GM18519 (cell line): ENCODE measurements around the gene DPM2.

Experiments used
- ATAC-seq: cut with Tn5 transposase; IDR thresholded peaks from one replicate; pipeline ENCODE4 v1.9.1; 2021; ENCODE audit warnings: mild to moderate bottlenecking, moderate library complexity; ENCODE audit not compliant: unreplicated experiment, low FRiP score

DPM2 gene

DNA sequence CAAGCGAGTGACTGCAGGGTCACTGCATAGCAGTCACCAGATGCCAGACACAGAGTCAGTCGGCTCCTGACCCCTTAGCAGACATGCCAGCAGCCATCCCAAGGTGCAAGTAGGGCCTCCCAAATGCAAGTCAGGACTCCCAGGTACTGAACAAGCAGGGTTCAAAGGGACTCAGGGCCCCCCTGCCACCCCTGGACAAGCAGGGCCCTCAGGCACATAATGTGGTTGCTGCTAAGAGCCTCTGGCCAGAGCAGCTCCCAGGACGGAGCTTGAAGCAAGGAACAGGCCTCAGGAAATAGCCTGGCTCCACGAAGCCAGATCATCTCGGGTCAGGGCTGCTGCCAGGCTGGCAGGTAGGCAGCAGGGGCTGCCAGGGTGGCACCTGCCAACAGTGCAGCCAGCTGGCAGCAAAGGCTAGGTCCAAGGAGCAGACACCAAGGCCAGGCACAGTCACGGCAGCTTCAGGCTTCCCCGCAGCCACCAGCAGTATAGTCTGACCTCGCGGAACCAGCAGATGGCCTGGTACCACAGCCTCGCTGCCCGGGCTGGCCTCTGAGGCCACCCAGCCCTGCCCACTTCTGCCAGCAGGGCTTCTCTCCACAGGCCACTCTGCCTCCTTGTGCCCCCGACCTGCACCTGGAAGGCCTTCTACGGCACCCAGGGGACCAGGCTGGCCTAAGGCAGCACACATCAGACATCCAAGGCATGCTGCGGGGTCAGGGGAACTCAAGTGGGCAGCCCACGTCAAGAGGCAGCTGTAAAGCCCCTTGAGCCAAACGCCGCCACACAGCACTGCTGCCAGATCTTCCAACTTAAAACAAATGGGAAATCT is 35.7 kb upstream of the DPM2 start:
- no peak for ATAC-seq

DNA sequence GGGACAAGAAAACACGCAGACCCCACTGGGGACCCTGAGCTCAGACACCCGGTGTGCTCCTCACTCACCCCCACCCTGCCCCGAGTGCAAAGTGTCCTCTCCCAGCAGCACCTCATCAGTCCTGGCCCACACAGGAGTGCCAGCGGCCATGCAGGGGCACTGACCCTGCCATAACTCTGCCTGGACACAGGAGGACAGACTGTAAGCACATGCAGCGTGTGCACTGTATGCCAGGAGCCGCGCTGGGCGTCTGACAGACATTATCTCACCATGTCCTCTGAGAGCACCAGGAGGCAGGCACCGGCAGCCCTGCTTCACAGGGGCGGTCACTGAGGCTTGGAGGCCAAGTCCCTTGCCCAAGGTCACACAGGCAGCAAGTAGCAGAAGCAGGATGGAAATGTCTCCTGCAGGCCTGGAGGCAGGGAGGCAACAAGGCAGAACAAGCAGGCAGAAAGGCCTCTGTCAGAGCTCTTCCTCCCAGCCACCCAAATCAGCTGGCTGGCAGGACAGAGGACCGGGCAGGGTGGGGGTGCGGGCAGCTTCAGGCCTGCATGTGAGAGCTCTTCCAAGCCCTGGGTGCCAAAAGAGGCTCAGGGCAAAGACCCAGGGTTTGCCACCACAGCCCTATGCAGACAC is 34.7 kb upstream of the DPM2 start:
- ATAC-seq, result no peak

DNA sequence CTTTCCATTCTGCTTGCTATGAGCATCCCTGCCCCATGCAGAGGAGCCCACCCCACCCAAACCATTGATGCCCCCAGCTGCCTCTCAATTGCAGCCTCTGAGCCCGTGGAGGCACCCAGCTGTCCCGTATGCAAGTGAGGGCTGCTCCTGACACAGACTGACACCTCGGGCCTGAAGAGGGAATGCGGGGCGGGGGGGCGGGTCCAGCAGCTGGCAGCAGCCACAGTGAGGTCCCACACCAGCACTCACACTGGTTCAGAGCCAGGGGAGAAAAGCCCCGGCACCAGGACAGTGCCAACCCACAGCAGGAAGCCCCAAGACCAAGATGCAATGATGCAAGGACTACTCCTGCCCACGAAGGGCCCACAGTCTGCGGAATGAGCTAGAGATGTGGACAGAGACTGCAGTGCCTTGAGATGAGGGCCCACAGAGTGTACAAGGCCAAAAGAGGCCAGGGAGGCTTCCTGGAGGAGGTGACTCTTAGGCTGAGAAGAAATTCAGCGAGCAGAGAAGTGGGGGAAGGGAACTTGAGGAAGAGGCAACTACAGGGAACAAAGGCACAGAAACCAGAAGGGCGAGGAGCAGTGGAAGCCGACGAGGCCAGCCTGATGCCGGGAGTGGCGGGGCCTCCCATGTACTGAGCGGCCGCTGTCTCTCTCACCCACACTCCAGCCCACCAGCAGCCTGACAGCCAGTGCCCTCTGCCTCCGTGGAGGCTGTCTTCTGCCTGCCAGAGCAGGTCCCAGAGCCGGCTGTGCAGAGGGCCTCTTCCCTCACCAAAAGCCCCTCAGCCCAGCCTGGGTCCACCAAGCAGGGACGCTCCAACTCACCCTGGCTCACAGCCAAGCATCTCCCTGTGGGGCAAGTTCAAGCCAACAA is 33.9 kb upstream of the DPM2 start:
- ATAC-seq, result no peak

DNA sequence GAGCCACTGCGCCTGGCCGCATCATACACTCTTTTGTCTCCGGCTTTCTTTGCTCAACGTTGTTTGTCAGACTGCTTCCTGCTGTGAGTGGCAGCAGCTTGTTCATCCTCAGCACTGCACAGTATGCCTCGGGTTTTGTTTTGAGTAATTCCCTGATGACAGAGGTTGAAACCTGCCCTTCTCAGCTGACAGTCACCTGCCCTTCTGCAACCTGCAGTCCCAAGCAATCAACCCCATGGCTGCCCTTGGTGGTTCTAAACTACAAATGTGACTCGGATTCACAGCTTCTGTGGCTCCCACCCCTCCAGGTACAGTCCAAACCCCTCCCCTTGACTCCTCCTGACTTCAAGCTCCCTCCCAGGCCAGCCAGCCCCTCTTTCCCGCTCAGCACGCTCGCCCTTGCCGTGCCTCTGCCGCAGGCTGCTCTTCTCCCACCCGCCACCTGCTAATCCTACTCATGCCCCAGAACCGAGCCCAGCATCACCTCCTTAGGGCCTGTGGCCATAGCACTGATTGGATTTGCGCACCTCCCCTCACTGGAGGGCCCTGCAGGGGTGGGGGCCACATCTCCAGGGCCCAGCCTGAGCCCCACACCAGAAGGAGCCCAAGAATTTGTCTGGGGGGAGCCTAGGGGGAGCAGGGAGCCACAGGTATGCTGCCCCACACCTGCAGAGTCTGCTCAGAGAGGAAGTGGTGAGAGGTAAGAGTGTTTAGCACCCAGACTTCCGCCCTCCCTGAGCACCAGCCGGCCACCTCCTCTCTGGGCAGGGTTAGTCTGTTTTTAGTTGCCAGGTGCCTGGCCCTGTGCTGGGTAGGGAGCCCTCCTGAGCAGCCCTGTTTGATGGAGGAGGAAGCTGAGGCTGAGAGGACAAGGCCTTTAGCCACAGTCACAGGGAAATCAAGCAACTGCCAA is 33.0 kb upstream of the DPM2 start:
- no peak for ATAC-seq

DNA sequence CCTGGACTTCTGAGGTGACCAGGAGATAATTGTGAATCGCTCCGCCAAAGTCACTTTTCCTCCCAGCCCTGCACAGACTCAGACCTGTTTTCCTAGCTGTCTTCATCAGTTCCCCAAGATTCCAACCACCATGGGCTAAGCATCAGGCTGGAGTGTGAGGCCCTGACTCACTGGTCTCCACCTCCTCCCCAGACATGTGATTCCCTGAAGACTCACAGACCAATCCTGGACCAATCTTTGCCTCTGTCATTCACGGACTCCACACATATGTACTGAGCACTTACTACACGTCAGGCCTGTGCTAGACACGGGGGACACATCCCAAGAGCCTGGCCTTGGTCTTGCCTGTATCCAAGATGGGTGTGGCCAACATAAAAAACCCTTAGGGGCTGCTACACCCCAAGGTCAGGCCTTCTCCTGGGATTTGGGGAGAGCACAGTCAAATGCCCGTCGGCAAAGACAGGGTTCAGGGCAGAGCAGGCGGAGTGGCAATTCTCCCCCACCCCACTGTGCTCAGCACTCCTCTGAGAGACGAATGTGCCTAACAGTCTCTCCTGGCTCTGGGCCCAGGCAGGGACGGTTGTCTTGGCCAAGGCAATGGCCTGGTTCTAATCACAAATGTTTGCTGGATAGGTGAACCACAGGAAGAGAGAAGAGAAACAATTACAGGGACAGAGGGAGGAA is 31.2 kb upstream of the DPM2 start:
- ATAC-seq, result no peak

DNA sequence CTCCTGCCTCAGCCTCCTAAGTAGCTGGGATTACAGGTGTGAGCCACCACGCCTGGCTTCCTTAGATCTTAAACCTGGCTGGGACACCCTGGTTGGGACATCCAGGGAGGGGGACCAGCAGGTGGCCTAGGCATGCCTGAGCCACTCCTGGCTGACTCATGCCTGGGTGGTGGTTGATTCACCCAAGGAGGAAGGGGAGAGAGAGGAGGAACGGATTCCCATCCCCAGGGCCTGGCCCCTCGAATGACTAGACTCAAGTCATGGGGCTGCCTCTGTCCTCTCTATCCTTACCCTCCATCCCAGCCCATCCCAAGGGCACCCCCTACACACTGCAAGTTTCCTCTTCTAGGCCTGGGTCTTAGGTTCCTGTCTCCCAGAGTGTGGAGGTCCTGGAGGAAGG is 30.4 kb upstream of the DPM2 start:
- no peak for ATAC-seq

DNA sequence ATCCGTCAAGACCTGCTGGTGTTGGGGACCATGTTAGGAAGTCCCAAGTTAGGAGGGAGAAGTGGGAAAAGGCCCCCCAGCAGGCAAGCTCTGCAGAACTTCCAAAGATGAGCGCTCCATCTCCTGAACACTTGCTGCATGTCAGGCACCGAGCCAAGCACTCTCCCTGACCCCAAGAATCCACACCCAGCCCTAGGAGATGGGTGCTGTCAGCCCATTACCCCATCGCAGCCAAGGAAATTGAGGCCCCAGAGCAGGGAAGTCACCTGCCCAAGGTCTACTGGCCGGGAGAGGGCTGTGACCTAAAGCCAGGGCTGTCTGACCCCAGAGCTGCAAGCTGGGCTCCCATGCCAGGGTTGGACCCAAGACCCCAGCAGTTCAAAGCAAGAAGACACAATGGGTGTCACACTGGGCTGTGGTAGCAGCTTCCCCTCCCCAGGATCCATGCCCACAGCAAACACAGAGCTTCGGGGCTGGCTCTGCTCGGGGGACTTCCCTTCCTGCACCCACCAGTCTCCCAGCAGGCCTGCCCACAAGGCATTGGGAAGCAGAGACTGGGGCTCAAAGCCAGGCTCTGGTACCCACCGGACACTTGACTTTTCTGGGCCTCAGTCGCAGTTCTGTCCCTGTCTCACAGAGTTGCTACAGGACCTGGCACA is 29.6 kb upstream of the DPM2 start:
- ATAC-seq, result no peak

DNA sequence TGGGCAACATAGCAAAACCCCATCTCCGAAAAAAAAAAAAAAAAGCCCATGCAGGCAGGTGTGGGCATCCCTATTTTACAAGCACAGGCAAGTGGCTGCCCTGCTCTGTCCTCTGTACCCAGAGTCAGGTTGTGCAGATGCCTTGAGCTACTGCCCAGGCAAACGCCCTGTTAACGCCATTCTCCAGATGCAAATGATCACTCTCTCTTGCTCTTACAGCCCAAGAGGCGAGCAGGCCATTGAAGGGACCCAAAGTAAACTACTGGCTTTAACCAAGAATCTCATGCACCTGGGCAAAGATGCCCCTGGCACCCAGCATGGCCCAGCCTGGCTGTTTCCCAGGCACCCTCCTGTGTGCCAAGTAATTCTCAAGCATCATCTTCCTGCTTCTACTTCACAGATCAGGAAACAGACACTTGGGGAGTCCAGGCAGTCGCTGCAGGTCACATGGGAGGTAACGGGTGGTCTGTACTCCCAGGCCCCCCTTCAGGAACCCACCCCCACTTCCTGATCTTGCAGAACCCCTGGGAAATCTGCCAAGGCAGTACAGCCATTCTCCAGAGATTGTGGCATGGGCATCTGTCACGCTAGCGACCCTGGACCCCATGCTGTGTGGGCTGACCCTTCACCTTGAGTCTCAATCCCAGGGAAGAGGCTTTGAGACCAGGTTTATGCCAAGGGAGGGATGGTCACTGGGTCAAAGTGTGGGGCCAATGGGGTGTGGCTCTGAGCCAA is 28.9 kb upstream of the DPM2 start:
- ATAC-seq, result no peak

DNA sequence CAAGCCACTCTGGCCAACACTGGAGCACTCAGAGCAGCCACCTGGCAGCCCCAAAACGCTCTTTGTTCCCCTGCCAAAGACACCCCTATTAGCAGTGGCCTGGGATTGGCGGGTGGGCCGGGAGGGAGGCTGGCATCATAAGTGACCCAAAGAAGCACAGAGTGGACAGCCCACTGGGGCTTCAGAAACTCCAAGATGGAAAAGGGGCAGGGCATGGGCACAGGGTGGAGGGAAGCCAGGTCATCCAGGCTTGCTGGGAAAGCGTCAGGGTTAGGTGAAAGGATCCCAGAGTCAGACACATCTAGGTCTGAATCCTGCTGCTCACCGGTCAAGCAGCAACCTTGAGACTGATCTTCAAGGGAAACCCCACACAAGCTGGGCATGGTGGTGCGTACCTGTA is 28.3 kb upstream of the DPM2 start:
- ATAC-seq, result no peak

DNA sequence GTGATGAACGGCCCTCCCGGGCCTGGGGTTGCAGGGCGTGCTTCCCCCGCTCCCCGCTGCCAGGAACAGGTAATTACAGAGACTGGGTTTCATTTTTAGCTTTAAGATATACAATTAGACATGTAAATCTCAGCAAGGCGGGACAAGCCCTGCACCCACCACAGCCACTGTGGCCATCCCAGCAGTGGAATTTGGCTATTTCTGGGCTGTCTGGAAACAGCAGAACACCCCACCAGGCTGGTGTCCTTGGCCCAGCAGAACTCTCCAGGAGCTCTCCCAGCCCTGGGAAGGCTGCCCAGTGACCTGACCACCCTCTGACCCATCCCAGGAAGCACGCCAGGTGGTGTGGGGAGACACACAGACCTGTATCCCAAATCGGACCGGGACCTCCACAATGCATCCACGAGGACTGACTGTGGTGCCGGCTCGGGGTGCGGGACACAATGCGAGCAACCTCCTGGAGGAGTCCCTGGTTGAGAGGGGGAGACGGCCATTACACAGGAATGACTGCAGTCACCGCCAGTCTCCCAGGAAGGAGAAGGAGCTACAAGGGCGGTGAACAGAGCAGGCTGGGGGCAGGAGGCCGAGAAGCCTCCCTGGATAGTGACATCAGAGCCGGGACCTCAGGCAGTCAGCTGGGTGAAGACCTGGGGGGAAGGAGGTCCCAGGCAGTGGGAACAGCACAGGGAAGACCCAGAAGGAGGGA is 25.9 kb upstream of the DPM2 start:
- no peak for ATAC-seq

DNA sequence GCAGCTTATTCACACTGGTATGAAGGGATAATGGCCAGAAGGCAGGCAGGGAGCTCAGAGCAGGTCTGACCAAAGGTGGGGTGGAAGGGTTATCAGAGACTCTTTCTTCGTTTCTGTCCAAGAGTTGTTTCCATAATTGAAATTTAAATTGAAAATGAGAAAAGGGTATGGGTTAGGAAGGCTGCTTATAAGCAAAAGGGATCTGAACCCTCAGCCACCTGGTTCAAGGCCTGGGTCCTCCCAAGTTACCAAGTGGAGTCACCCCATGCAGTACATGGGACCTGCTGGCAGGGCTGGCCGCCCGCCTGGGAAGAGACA is 25.3 kb upstream of the DPM2 start:
- no peak for ATAC-seq

DNA sequence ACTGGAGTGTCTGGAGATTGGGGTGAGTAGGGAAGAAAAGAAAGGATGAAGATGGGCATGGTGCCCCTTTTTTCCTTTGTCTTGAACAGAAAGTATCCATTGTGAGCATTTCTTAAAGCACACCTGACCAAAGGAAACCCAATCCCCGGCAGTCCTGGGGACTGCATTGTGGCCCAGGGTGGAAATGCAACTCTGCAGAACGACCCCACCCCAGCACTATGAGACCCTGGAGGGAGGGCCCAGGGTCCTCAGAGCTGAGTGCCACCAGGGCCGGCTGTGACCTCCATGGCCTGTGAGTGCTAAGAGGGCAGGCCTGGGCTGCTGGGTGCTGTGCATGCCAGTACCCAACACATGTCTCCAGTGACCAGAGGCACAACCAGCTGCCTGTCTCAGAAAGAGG is 24.6 kb upstream of the DPM2 start:
- ATAC-seq, result no peak

DNA sequence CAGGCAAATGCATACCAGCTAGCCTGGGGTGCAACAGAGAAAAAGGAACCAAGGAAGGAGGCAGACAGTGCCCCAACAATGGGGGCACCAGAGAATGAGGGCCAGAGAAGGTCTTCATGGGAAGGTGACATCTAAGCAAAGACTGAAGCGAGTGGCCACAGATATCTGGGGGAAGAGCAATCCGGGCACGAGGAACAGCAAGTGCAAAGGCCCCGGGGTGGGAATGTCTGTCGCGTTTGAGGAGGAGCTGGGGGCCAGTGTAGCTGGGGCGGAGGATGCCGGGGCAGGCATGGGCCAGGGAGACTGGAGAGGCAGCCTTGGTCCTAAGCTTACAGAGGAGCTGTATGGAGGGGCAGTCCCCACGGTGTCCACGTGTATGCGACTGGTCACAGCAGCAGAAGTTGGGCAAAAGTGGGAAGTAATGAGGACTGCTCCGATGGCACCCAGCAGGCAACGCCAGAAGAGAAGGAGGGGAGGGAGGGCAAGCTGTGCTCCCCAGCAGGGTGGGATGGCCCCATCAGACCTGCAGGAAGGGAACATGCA is 24.0 kb upstream of the DPM2 start:
- no peak for ATAC-seq

DNA sequence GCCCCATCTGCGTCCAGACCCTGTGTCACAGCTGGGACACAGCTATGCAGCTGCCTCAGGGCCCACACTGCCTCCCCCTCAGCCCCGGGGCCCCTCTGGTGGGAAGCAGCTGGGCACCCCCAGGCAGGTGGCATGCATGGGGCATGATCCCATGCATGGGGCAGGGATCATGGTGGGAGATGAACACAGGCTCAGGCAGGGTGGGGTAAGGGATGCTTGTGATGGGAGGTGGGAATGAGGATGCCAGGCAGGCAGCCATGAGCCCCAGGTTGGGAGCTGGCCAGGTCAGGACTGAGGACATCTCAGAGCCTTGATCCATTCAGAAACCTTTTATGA is 23.5 kb upstream of the DPM2 start:
- no peak for ATAC-seq

DNA sequence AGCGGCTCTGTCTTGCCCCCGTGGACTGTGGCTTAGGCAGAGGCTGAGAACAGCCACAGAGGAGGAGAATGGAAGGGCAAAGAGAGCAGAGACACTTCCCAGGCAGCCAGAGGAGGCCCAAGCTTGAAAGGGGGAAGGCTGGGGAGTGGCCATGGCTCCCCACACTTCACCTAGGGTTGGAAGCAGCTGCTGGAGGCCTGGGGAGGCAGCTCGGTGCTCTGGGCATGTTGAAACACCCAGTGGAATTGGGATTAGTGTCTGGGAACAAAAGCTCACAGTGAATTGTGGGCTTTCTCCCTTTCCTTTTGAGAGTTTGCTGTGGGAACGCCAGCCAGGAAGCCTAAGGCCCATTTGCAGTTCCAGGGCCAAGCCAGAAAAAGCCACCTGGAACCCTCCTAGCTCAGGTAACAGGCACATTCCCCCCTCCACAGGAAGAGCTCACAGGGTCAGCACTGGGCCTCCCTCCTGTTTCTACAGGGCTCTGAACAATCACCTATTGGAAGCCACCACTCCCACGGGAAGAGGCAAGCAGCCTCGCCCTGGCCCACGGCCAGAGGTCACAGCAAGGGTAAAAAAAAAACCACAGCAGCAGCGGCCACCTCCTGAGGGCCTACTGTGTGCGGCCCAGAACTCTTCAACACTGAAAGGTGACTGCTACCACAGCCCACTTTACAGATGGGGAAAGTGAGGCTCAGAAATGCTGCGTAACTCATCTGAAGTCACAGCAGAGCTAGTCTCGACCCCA is 22.9 kb upstream of the DPM2 start:
- ATAC-seq, result no peak

DNA sequence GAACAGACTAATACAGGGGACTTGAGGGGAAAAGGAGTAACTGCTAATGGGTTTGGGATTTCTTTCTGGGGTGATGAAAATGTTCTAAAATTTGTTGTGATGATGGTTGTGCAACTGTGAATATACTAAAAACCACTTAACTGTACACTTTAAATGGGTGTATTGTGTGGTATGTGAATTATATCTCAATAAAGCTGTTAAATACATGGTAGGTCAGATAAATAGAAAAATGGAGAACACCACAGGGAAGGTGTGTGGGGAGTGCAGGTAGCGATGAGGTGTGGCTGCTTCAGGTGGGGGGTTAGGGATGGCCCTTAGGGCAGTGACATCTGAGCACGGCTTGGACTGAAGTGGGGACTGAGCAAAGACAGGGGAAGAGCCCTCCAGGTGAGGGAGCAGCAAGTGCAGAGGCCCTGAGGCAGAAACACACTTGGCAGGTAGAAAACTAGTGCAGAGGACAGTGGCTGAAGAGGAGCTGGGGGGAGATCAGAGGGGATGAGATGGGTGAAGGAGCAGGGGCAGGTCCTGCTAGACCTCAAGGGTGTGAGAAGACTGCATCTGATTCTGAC is 22.3 kb upstream of the DPM2 start:
- no peak for ATAC-seq

DNA sequence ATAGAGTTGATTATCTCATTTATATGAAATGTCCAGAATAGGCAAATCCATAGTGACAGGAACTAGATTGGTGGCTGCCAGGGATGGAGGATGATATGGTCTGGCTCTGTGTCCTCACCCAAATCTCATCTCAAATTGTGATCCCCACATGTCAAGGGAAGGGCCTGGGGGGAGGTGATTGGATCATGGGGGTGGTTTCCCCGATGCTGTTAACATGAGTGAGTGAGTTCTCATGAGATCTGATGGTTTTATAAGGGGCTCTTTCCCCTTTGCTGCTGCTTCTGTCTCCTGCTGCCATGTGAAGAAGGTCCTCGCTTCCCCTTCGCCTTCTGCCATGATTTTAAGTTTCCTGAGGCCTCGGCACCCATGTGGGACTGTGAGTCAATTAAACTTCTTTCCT is 21.7 kb upstream of the DPM2 start:
- no peak for ATAC-seq
